Panc1 (cell line): ENCODE results near the gene DSG3. TPM values are rescaled to one million over a fixed set of nuclear protein-coding genes. Genes with fewer than 3 reads are reported as not detected.

Experiments
- ATAC-seq: fragments of 200-7000 bp; cut with Tn5 transposase; 2 replicates; pipeline ENCODE4 v1.9.1; 2020; ENCODE audit warnings: mild to moderate bottlenecking, moderate library complexity
- BruUV-seq: library from RNA; stranded (reverse); fragments of 400-500 nt; replicated peaks from 2 replicates; lab custom pipeline; 2021; lab: Mats Ljungman, UMichigan
- CTCF ChIA-PET: fragments of 300-600 bp; sonication (Branson Sonifier 250); formaldehyde crosslinking; loops from one replicate; lab custom pipeline; 2022; ENCODE audit warnings: antibody characterized with exemption; lab: Charles Lee
- POLR2A ChIA-PET: fragments of 300-600 bp; sonication (Branson Sonifier 250); formaldehyde crosslinking; loops from one replicate; lab custom pipeline; 2022; ENCODE audit warnings: antibody characterized with exemption; lab: Charles Lee
- DNase-seq: peaks from one replicate; pipeline ENCODE4 v3.0.0-alpha.2; 2010; ENCODE audit warnings: low read depth, low spot score
- H3K27ac ChIP-seq: 2 replicates; pipeline ENCODE4 v1.5.1; 2011; ENCODE audit warnings: mild to moderate bottlenecking, low read length, inconsistent platforms
- H3K27me3 ChIP-seq: fragments of 200-500 bp; sonication (Bioruptor generic); 2 replicates; pipeline ENCODE4 v1.6.0; 2014; ENCODE audit warnings: low read length, inconsistent platforms; ENCODE audit not compliant: control insufficient read depth, insufficient read depth
- H3K36me3 ChIP-seq: fragments of 200-500 bp; sonication (Bioruptor generic); 2 replicates; pipeline ENCODE4 v1.5.1; 2014; ENCODE audit warnings: inconsistent platforms, mild to moderate bottlenecking, low read length, moderate library complexity; ENCODE audit not compliant: control insufficient read depth, insufficient read depth
- H3K4me1 ChIP-seq: 2 replicates; pipeline ENCODE4 v1.5.1; 2011; ENCODE audit warnings: inconsistent platforms, mild to moderate bottlenecking, low read length, moderate library complexity; ENCODE audit not compliant: control insufficient read depth, insufficient read depth
- H3K4me3 ChIP-seq, 2 experiments: 2 replicates each; pipeline ENCODE4 v1.5.1; 2011 to 2012; ENCODE audit warnings: low read depth in 2 of 2, low read length in 2 of 2, mild to moderate bottlenecking in 2 of 2, inconsistent platforms in 1 of 2, moderate library complexity in 1 of 2
- H3K9me3 ChIP-seq: fragments of 200-500 bp; sonication (Bioruptor generic); 2 replicates; pipeline ENCODE4 v1.5.1; 2014; ENCODE audit warnings: low read depth, mild to moderate bottlenecking, inconsistent platforms, low read length, moderate library complexity; ENCODE audit not compliant: control insufficient read depth, insufficient read depth
- POLR2AphosphoS5 ChIP-seq: IDR thresholded peaks from 2 replicates; pipeline ENCODE4 v1.6.1; 2012; ENCODE audit warnings: mild to moderate bottlenecking, low read depth, low read length, moderate library complexity
- SIN3A ChIP-seq: IDR thresholded peaks from 2 replicates; pipeline ENCODE4 v1.6.1; 2012; ENCODE audit warnings: low read depth, mild to moderate bottlenecking, low read length, moderate library complexity, borderline replicate concordance; ENCODE audit not compliant: insufficient read depth
- TCF7L2 ChIP-seq: IDR thresholded peaks from 2 replicates; pipeline ENCODE4 v1.6.1; 2011; ENCODE audit warnings: mild to moderate bottlenecking, low read depth, low read length, inconsistent platforms
- in situ Hi-C: cut with HindIII; loops from 2 replicates; pipeline ENCODE4 v1.10.0; 2016; ENCODE audit warnings: low sequenced_read_pairs, low pct_unique_long_range_greater_than_20kb
- intact Hi-C: fragments of 100-400 bp; cut with micrococcal nuclease; formaldehyde crosslinking; loops from one replicate; pipeline ENCODE4 v1.10.0; 2022; ENCODE audit not compliant: unreplicated experiment
- total RNA-seq: library from RNA; stranded (reverse); gene quantifications from one replicate; pipeline ENCODE4 v1.2.1, GENCODE V29; 2021; ENCODE audit not compliant: unreplicated experiment
- TF ChIP-seq, protein P1 (sequence below): fragments of 450-650 bp; IDR thresholded peaks from 2 replicates; pipeline ENCODE4 v1.5.1; 2017; ENCODE audit warnings: mild to moderate bottlenecking
- TF ChIP-seq, protein P2 (sequence below), 2 experiments: IDR thresholded peaks; 2 replicates each; pipeline ENCODE4 v1.6.1; 2011 to 2012; ENCODE audit warnings: low read depth in 2 of 2, control low read depth in 1 of 2, low read length in 1 of 2, mild to moderate bottlenecking in 1 of 2, moderate library complexity in 1 of 2; ENCODE audit not compliant: insufficient read depth in 1 of 2

The DSG3 gene
- total RNA-seq, 1 experiment from 2014 or later, result 0.03 TPM

DNA sequence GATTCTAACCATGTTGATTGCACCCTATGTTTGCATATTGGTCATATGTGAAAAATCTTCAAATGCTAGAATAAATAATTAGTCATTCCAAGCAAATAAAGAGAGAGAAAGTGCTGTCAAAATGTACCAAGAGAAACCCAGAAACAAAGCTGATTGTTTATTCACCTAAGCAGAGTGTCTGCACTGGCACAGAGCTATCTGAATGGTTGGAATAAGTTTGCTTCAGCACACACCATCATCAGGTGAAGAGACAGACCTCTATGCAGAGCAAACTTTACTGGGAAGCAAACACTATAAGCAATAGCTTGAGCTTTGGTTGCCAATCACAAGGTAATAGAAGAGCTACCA lies 45.5 kb upstream of the DSG3 start:
- no peaks in the 10 kb centered on the region for H3K36me3 ChIP-seq
- ChIA-PET POLR2A (no interaction called here), CTCF (no interaction called here)
- DNase-seq (no peak), ATAC-seq (no peak)
- H3K9me3 ChIP-seq, result no peaks in the 10 kb centered on the region
- in situ Hi-C loops, result no loop called here
- intact Hi-C loops, result no loop called here
- no peak overlapping the region for H3K27ac ChIP-seq
- H3K4me3 ChIP-seq, result no peak overlapping the region
- BruUV-seq, result no TSS peak
- no peak for TF ChIP-seq SIN3A
- TF ChIP-seq, protein P1, sequence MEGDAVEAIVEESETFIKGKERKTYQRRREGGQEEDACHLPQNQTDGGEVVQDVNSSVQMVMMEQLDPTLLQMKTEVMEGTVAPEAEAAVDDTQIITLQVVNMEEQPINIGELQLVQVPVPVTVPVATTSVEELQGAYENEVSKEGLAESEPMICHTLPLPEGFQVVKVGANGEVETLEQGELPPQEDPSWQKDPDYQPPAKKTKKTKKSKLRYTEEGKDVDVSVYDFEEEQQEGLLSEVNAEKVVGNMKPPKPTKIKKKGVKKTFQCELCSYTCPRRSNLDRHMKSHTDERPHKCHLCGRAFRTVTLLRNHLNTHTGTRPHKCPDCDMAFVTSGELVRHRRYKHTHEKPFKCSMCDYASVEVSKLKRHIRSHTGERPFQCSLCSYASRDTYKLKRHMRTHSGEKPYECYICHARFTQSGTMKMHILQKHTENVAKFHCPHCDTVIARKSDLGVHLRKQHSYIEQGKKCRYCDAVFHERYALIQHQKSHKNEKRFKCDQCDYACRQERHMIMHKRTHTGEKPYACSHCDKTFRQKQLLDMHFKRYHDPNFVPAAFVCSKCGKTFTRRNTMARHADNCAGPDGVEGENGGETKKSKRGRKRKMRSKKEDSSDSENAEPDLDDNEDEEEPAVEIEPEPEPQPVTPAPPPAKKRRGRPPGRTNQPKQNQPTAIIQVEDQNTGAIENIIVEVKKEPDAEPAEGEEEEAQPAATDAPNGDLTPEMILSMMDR, result no peak
- TF ChIP-seq POLR2AphosphoS5, result no peak
- no peak for TF ChIP-seq TCF7L2
- TF ChIP-seq, protein P2, sequence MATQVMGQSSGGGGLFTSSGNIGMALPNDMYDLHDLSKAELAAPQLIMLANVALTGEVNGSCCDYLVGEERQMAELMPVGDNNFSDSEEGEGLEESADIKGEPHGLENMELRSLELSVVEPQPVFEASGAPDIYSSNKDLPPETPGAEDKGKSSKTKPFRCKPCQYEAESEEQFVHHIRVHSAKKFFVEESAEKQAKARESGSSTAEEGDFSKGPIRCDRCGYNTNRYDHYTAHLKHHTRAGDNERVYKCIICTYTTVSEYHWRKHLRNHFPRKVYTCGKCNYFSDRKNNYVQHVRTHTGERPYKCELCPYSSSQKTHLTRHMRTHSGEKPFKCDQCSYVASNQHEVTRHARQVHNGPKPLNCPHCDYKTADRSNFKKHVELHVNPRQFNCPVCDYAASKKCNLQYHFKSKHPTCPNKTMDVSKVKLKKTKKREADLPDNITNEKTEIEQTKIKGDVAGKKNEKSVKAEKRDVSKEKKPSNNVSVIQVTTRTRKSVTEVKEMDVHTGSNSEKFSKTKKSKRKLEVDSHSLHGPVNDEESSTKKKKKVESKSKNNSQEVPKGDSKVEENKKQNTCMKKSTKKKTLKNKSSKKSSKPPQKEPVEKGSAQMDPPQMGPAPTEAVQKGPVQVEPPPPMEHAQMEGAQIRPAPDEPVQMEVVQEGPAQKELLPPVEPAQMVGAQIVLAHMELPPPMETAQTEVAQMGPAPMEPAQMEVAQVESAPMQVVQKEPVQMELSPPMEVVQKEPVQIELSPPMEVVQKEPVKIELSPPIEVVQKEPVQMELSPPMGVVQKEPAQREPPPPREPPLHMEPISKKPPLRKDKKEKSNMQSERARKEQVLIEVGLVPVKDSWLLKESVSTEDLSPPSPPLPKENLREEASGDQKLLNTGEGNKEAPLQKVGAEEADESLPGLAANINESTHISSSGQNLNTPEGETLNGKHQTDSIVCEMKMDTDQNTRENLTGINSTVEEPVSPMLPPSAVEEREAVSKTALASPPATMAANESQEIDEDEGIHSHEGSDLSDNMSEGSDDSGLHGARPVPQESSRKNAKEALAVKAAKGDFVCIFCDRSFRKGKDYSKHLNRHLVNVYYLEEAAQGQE (IDR thresholded peaks at IDR 0.05; ENCODE audit: insufficient read depth in 1 of 2, low read depth in 2 of 2, low read length in 1 of 2), result no peak
- no peaks in the 10 kb centered on the region for H3K4me1 ChIP-seq
- H3K27me3 ChIP-seq, result no peaks in the 10 kb centered on the region

DNA sequence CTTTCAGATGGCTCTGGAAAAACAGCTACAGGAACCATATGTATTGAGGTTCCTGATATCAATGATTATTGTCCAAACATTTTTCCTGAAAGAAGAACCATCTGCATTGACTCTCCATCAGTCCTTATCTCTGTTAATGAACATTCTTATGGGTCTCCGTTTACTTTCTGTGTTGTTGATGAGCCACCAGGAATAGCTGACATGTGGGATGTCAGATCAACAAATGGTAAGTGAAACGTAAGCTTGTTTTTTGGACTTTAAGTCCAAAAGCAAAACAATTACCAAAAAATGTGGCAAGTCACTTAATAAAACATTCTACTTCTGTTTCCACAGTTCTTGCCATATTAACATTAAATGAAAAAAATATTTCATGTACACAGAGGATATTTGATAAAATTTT lies 44.1 kb upstream of the DSG3 start:
- ChIA-PET POLR2A (no interaction called here), CTCF (no interaction called here)
- H3K9me3 ChIP-seq, result no peaks in the 10 kb centered on the region
- intact Hi-C loops, result no loop called here
- H3K27me3 ChIP-seq, result no peaks in the 10 kb centered on the region
- H3K4me3 ChIP-seq, result no peak overlapping the region
- DNase-seq, result no peak
- H3K36me3 ChIP-seq, result no peaks in the 10 kb centered on the region
- ATAC-seq, result no peak
- in situ Hi-C loops, result no loop called here
- H3K4me1 ChIP-seq, result no peaks in the 10 kb centered on the region
- H3K27ac ChIP-seq, result no peak overlapping the region
- TF ChIP-seq TCF7L2 (no peak), SIN3A (no peak), POLR2AphosphoS5 (no peak)
- TF ChIP-seq, protein P2 (IDR thresholded peaks at IDR 0.05; ENCODE audit: insufficient read depth in 1 of 2, low read depth in 2 of 2, low read length in 1 of 2), result no peak
- TF ChIP-seq, protein P1, result no peak
- no TSS peak for BruUV-seq
